GM21529 (cell line): ENCODE results near the gene KCNC1.

Source experiments
- ATAC-seq: cut with Tn5 transposase; IDR thresholded peaks from one replicate; pipeline ENCODE4 v1.9.1; 2021; ENCODE audit not compliant: unreplicated experiment

Gene KCNC1

DNA sequence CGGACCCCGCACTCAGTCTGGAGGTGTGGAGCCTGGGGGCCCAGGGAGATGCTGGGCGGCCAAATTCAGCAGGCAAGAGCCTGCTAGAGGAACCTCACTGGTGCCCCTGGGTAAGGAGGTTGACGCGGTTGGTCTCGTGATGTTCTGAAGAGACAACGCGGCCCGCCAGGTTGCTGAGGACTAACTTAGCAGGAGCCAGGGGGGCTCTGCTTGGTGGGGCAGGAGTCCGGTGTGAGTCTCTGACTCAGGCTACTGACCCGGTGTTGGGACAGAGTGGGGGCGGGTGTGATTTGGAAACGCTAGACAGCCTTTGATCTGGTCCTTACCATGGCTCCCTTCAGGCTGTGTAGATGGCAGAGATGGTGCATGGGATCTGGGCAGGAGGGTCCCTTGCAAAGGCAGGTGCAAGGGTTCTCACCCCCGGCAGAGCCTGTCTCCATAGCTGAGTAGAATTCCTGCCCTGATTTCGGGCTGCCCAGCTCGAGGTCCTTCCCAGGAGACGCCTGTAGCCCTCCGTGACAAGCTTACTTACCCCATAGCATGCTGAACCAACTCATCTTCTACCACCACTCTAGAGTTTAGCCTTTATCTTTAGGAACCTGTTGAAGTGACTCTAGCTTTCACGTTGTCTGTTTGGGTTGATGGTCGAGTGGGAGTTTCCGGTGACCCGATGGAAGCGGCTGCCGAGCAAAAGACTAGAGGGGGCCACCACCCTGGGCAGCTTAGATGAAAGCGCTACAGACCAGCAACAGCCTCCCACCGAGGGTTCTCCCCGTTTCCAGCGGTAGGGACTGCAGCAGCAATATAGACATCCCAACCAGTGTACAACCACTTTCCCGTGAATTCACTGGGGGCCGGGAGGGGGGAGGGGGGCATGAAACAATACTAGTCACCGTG is 38.4 kb downstream of the KCNC1 start:
- no peak for ATAC-seq

DNA sequence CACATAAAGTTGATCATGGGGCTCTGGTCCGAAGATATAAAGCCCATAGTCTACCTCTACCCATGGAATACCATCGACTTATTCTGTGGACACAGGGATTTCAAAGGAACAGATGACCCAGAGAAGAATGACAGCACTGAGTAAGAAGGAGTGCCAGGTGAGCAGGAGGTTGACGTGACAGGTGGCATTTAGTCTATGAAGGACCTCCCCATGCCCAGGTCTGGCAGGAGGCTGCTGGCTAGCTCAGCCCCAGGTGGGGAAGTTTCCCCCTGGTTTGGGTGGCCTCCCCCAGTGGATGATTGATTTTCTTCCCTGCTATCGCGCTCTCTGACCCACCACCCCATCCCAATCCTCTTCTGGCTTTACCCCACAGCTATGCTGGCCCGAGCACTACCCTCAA is 39.1 kb downstream of the KCNC1 start:
- ATAC-seq, result no peak

DNA sequence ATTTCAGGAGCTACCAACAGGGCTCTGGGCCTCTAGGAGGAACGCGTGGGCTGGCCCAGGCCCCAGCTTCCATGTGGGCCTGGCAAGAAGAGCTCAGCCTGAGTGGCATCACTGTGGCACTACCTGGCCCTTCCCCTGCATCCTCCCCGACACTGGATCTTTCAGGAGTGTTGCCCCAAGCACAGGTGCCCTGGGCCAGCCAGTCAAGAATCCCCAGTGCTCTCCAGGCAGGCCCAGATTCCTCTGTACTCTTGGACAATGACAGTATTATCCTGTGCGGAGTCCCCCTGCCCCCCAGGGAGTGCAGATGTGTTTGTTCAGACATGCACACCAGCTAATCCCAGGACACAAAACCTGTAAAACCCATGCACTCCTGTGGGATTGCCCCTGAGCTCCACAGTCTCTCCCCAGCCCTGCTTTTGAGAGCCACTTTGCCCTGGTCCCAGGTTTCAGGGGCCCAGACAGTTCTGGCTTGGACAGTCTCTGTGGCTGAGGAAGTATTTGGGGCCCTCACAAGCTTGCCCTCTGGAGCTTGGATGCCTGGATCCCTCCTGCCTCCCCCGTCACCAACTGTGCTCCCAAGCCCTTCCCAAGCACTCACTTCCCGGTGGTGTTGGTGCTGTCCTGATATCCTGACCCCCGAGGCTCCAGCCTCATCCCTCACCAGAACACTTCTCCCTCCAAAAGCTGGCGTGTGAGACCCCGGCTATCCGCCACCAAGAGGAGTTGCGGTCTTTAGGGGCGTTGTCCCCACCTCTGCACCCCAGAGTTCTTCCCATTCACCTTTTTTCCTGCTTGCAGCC is 39.9 kb downstream of the KCNC1 start:
- ATAC-seq, result no peak

DNA sequence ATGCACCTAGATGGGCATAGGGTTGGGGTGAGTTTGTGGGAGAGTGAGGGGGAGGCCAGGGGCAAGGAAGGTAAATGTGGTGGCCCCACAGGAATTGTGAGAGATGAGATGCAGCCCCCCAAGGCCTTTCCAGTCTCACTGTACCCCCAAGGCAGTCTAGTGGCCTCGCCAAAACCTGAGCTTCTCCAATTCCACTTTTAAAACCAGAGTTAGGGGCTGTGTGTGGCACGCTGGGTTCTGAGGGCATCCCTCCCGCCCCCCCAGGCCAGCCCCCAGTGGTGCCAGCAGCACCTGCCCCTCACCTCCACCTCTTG is 40.4 kb downstream of the KCNC1 start:
- ATAC-seq, result no peak

DNA sequence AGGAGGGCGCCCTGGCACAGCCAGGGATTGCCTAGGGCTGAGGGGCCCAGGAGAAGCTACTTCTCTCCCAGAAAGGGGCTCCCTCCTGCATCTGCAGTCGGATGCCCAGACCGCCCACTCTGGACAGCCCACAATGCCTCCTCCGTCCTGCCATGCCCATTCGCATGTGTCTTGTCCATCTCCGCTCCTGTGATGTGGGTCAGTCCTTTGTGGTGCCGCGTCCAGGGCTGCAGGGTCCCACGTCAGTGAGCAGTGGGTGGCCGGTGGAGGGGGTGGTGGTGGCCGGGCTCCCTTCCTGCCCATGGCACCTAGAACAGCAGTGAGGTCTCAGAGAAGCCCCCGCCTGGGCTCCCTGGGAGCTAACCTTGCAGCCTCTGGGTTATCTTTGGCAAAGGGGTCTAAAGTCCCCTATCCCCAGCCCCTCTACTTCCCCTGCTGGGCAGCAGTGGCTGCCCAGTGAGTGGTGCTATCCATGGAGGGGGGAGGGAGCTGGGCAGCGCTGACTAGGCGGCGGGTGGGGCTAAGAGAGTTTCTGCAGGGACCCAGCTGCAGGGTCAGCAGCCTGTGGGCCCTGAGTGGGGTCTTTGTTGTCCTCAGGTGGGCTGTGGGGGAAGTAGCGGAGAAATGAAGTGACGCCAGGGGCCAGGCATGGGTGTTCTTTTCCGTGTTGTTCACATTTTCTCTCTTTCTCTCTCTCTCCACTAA is 41.1 kb downstream of the KCNC1 start:
- ATAC-seq, result no peak

DNA sequence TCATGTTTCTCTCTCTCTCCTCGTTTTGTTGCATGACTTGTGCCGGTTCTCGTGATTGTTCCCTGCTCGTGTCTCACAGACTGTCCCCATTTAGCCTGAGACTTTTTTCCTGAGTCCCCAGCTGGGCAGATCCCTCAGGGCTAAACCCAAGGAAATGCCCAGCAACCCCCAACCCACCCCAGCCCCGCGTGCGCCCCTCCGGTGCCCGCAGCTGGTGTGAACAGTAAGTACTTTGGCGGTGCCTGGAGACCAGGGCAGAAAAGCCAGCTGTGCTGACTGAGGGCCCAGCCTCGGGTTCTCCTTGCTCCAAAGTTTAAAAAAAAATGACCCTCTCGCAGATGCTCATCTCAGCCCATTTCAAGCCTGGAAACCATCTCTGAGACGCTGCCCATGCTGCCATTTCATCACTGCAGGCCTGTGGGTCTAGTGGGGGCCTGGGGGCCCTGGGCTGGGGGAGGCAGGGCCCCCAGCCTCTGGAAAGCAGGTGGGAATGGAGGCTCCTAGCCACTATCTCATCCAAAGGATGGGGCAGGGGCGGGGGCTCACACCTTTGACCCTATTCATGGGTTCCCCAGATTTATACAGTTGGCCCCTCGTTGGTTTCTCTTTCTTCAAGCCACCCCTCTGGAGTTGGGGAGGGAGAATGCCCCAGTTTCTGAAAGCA is 41.8 kb downstream of the KCNC1 start:
- ATAC-seq, result no peak

DNA sequence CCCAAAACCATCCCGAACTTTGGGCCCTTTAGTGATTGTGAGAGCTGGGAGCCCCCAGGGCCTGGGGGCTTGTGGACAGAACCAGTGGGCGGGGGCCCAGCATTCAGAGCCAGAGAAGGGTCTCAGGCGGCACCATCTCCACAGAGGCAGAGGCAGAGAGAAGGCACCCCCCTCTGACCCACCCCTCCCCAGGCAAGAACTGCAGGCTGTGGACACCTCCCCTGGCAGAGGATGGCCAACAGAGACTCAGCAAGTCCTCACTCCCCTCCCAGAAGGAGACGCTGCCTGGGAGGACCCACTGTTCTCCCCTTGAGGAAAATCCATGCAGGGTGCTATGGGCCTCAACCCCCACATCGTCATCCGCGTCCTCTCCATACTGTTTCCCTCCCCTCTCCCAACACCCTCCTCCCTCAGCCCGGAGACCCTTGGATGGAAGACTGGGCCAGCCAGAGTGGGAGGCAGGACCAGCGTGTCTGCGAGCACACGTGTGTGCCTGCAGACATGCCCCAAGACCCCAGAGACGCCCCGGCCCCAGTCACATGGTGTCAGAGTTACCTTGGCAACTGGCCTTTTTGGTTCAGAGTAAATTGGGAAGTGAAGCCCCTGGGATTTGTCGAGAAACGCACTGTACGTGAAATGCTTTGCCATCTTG is 42.6 kb downstream of the KCNC1 start:
- ATAC-seq, result no peak

DNA sequence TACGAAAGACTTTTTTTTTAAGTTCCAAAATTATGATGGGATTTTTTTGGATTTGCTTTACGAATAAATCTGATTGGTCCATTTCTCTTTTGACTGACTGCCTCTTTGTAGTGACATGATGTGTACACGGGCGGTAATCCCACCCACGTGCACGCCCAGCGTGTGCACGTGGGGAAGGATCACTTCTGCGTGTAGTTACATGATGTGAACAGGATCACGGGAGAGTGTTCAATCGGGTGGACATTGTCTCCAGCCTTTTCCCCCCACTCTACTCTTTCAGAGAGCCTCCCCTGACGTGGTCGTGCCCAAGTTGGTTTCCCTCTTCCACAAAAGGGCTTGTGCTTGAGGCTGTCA is 43.1 kb downstream of the KCNC1 start:
- ATAC-seq, result no peak

DNA sequence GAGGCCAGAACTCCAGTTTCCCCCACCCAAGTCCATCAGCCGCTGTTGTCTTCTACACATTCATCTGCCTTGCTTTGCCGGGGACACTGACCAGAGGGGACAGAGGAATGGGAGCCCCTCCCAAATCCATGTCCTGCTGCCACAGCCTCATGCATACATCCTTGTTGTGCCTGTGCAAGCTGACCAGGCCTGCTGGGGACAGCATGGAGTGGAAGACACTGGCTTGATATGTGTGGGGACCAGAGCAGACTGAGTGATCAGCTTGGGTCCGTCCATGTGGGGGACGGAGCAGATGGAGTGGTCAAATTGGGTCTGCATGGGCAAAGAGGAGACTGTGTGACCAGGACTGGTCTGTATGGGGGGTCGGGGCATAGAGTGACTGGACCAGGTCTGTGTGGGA is 43.8 kb downstream of the KCNC1 start:
- no peak for ATAC-seq

DNA sequence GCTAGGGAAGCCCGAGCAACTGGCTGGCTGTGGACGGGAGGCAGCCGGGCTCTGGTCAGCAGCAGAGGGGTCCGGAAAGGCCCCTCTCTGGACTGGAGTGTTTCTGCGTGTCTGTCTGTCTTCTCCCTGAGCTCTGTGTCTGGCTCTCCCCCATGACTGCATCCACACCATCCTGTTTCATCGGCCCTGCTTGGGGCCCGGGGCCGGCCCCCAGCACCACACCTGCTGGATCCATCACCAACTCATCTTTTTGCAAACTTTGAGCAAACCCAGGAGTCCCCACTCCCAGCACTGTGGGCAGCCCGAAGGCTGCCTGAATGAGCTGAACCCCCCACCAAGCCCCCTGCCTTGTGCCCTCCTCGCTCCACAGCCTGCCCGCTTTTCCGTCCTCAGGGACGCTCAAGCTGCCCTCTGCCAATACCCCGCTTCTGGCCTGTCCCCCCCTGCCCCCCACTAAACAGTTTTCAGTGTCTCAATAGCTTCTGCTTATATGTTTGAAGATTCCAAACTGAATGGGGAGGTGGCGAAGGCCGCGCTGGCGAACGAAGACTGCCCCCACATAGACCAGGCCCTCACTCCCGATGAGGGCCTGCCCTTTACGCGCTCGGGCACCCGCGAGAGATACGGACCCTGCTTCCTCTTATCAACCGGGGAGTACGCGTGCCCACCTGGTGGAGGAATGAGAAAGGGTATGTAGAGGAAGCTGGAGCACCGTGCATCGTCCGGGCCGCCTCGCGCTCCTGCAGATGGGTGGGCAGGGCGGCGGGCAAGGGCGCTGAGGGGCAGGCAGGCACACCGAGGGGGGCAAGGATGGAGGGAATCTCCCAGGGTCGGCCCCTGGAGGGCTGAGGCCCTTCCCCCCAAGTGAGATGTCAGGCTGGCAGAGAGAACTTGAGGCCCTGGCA is 44.6 kb downstream of the KCNC1 start:
- no peak for ATAC-seq

DNA sequence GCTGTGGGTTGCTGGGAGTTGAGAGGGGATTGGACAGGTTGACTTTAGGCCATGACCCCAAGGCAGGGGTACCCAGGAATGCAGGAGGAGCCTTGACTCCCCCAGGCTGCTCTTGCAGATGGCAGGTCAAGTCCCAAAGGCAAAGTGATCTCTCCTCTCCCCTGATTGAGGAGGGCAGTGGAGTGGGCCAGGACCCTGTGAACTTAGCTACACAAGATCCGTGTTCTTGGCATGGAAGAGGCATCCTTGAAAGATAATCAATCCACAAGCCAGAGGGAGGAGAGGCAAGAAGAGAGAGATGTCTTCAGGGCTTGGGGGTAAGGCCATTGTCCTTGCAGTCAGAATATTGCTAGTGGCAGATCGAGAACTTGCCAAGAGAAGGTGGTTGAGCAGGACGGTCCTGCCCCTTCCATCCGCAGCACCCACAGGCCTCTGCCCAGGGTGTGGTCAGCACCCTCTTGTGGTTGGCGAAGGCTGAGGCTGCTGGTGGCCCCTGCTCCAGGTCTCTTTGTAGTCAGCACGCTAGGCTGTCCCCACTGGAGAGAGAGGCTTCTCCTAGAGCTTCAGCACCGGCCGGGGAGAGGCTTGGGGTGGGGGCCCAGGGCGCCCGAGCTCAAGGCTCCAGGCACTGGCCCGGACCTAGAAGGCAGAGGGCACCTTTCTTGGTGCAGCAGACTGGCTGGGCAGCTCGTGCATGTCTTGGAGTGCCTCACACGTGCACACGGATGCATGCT is 45.4 kb downstream of the KCNC1 start:
- no peak for ATAC-seq

DNA sequence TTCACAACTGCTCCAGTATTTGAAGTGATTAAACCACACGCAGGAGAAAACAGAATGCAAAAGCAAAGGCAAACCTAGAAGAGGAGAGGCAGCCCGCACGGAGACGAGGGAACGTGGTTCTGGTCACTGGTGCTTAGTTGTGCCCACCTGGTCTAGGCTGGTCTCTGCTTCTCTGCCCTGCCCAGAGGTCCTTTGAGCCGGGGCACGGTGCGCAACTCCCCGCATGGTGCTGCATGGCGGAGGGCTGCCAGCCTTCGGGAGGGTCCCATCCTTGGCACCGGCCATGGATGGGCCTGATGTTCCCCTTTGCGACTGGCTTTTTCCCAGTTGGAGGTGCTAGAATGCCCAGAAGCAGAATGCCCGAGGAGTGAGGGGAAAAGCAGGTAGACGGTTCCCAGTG is 46.1 kb downstream of the KCNC1 start:
- no peak for ATAC-seq

DNA sequence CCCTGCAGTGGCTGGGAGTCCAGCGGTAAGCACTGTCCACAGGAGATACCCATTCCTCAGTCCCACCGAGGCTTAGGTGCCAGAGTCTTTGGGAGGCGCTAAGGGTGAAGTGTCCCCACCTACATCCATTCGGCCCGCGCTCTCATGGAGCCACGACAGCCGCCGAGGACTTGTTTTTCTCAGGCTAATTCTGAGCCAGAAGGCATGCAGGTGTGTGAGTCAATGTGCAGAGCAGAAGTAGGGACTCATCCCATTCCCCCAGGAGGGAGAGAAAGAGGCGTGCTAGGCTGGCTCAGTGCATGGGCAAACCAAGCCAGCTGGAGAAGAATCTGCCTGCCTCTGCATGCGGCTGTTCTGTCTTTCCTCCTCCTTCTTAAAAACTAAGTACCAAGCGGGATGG is 46.6 kb downstream of the KCNC1 start:
- no peak for ATAC-seq

DNA sequence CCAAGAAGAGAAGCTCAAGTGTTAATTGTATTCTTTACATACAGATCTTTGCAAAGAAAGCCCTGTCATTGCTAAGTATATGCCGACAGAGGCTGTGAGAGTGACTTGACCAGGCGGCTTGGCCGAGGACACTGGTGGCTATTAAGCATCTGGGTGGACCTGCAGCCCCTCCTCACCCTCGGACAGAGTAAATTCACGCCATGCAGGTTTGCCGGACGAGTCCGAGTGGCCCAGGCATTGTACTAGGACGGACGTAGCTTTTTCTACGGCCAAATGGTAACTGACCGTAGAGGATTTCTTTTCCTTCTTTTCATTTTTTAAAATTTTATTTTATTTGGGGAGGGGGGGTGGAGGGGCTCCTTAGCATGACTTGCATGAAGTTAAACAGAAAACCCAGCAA is 47.0 kb downstream of the KCNC1 start:
- ATAC-seq, result no peak

DNA sequence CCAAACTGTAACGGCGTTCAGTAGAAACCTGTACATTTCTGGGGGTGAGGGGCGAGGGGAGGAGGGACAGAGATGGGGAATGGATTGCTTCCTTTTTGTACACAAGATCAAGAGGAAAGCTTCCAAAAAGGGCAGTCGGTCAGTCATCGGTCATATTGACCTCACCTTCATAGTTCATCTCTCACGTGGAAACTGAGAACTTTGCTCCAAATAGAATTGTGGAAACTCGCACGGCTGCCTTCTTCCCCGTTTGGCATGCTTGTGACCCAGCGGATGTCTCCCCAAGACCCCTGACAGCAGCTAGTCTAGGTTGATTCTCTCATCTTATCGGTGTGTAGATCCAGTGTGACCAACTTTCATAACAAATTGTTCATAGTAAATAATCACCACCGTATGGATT is 47.6 kb downstream of the KCNC1 start:
- no peak for ATAC-seq

DNA sequence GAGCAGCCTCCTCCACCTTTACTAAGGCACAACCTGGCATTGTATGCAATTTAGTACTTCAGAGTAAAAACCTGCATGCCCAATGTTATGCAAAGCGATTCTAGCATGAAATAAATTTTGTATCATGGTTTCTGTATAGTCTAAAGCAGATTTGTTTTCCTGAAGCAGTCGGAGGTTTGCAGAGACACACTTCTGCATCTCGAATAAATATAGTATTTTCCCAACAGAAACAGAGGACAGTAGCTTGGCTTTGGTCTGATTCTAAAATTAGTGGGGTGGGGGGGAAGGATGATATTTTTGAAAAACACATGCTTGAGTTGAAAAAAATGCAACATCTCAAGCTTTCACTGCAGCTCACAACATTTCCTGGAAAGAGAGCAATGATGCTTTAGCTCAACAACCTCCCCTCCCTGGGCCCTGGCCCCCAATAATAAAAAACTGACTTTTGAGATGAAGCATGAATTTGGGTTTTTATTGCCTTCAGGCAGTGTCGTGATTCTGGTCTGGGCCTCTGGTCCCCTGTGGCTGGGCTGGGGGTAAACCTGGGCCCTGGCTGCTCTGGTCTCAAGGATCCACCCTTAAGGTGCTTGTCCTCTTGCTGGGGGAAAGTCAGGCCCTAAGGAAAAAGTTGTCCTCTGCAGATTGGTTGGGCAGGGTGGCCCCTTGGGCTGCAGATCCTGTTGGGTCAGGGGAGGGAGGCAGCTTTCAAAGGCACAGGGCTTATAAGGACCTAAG is 48.2 kb downstream of the KCNC1 start:
- ATAC-seq, result no peak

DNA sequence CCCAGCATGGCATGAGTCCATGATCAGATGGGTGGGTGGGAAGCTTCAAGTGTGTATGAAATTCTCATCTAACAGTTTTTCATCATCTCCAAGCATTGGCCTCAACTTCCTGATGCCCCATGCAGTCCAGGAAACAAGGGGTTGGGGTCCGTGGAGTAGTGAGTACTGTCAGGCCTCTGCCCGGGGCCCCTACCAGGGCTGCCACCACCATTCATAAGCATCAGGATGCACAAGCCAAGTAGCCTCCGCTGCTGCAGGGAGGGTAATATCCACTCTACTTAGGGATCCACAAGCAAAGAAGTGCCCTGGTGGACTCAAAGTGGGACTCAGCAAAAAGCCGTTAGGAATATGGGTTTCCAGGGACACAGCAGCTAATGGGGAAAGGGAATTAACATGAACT is 49.3 kb downstream of the KCNC1 start:
- ATAC-seq, result no peak

DNA sequence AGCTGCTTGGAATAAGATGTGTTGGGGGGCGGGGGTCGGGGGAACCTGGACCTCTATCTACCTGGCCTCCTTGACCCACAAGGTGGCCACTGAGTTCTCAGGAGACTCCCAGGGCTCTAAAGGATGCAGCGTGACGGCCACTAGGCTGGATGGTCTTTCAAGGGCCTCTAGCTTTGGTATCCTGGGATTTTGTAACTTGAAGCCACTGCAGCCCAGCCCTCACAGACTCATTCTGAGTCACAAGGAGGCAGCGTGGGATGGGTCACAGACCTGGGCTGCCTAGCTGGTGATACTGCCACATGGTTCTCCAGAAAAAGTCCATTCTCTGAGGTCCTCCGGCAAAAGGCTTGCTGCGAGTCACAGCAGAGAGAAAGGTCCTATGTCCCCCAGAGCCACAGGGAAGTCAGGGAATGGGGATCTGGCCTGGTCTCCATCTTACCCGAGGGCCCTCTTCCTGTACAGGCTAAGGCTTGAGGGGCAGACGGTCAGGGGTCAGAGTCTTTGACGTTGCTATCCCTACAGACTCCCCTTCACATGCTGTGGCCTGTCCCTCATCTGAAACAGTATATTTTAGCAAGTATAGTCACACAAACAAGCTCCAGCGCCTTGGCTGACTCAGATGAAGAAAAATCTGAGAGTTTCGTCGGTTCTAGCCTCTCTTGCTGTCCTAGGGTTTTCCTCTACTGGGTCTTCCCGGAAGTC is 52.4 kb downstream of the KCNC1 start:
- ATAC-seq, result no peak
